Upper lobe of left lung (tissue), 4 donors: ENCODE data around the gene OTOS.

ENCODE experiments used
- EP300 ChIP-seq, 4 donors: sonication (generic); formaldehyde crosslinking; IDR thresholded peaks; one replicate each; pipeline ENCODE4 v1.5.1; 2017; ENCODE audit warnings: antibody characterized with exemption in 4 of 4, control low read depth in 2 of 4
- POLR2A ChIP-seq, 4 donors: fragments of 450-650 bp; IDR thresholded peaks; one replicate each; pipeline ENCODE4 v1.5.1; 2016 to 2017; ENCODE audit warnings: antibody characterized with exemption in 4 of 4, mild to moderate bottlenecking in 2 of 4
- TF ChIP-seq, protein P1 (sequence below), 6 experiments: fragments of 450-650 bp in 4 of 6; fragments of 200-600 bp in 2 of 6; sonication (generic) in 2 of 6; IDR thresholded peaks; one replicate each; pipeline ENCODE4 v1.5.1; 2016 to 2019; ENCODE audit warnings: antibody characterized with exemption in 6 of 6

DNA sequence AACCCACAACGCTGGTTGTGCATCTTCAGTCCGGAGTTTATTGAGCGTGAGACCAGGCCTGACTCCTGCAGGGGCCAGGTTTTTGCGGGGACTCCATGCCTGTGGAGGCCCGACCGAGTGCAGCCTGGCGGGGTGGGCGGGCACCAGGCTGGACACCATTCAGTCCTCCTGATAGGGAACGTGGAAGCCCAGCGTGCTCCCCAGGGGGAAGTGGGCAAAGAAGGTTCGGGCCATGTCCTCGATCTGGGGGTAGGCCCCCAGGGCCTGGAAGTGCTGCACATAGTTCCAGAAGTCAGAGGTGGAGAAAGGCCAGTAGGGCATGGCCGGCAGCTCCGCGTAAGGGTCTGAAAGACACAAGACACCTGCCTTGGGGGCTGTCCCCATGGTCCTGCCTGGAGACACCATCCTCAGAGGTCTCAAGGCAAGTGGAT, 1.4 kb downstream of the OTOS start:
- TF ChIP-seq POLR2A (IDR thresholded peaks at IDR 0.05) (no peak), EP300 (IDR thresholded peaks at IDR 0.05) (no peak)
- TF ChIP-seq, protein P1, sequence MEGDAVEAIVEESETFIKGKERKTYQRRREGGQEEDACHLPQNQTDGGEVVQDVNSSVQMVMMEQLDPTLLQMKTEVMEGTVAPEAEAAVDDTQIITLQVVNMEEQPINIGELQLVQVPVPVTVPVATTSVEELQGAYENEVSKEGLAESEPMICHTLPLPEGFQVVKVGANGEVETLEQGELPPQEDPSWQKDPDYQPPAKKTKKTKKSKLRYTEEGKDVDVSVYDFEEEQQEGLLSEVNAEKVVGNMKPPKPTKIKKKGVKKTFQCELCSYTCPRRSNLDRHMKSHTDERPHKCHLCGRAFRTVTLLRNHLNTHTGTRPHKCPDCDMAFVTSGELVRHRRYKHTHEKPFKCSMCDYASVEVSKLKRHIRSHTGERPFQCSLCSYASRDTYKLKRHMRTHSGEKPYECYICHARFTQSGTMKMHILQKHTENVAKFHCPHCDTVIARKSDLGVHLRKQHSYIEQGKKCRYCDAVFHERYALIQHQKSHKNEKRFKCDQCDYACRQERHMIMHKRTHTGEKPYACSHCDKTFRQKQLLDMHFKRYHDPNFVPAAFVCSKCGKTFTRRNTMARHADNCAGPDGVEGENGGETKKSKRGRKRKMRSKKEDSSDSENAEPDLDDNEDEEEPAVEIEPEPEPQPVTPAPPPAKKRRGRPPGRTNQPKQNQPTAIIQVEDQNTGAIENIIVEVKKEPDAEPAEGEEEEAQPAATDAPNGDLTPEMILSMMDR (IDR thresholded peaks at IDR 0.05): no peak
